HG03097 (cell line): ENCODE measurements around the gene N4BP2L1.
"Not testable (repeated sequence)": the region's sequence is repeated elsewhere in the genome, so short reads cannot be mapped to it uniquely, and the experiment has no call there.

ENCODE experiments used
- ATAC-seq: cut with Tn5 transposase; IDR thresholded peaks from one replicate; pipeline ENCODE4 v1.9.1; 2021; ENCODE audit not compliant: unreplicated experiment, low FRiP score

The N4BP2L1 gene

GRCh38 chr13:32391101-32391619 lies 36.8 kb downstream of the N4BP2L1 start:
- ATAC-seq, result no peak

DNA sequence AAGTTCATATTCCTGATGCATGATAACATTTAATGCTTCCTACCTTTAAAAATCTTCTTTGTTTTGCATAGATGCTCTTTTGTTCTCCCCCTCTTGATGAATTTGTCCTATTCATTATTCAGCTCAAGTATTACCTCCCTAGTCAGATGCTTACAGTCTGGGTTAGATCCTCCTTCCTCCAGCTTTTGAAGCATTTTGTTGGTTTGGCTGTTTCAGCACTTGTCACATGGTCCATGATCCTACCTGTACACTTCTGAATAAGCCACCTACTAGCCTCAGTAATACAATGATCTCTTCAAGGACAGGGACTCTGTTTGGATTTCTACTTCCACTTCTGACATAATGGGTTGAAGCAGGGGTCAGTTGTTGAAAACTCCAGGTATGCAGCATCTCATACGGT lies 37.4 kb downstream of the N4BP2L1 start:
- ATAC-seq, result no peak

- peak; percentile 56 for ATAC-seq
Measured at GRCh38 chr13:32390048-32390447, 37.9 kb downstream of the N4BP2L1 start.

DNA sequence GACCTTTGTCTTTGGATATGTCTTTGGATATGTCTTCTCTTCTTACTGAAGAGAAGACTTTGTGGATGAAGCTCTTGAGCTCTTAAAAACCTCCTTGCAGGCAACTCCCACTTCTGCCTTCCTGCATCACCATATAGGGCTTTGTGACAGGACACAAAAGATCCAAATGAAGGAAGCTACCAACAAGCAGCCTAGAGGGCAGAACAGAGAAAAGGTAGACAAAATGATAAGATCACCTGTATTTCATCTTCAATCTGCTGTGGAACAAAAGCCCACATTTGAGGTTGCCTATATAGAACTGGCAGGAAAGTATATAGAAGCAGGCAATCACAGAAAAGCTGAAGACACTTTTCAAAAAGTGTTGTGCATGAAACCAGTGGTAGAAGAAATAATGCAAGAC lies 42.5 kb downstream of the N4BP2L1 start:
- ATAC-seq, result no peak

DNA sequence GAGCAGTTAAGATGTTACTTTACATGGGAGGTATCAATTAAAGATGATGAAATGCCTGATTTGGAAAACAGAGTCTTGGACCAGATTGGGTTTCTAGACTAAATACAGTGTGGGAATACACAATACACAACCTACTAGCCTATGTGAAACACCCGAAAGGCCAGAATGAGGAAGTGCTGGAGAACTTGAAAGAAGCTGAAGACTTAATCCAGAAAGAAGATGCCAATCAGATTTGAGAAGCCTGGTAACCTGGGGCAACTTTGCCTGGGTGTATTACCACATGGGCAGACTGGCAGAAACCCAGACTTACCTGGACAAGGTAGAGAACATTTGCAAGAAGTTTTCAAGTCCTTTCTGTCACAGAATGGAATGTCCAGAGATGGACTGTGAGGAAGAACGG lies 43.2 kb downstream of the N4BP2L1 start:
- ATAC-seq, result no peak

GRCh38 chr13:32383836-32384618 lies 43.9 kb downstream of the N4BP2L1 start:
- no peak for ATAC-seq

DNA sequence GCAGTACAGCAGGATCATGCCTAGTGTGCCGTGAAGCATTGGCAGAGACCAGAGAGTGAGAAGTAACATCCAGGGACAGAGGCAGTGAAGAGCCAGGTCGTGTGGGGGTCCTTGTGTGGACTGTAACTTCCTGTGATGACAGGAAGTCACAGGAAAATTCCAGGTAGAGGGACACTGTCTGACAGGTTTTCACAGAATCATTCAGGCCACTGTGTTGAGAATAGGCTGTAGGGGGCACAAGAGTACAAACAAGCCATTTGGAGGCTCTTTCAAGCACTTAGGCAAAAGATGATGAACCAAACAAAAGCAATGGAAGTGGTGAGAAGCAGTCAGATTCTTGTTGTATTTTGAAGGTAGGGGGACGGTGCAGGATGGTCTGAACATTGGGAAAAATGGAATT lies 46.4 kb downstream of the N4BP2L1 start:
- ATAC-seq, result no peak

DNA sequence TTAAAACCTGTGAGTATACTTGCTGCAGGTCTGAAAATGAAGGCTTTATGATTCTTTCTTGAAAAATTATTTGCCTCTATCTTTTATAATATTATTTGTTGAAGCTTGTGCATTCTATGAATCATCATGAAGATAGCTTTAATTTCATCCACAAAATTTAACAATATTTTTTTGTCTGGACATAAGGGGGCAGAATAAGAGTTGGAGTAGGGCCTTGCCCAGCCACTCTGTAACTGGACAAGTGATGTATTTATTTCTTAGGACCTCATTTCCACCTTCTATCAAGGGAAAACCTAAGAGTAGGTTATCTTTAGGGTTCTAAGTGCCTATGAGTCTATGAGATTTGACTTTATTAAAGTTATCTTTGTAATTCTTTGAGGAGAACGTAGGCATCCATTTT lies 49.9 kb downstream of the N4BP2L1 start:
- no peak for ATAC-seq

GRCh38 chr13:32376642-32377415 lies 51.1 kb downstream of the N4BP2L1 start:
- ATAC-seq, result no peak

DNA sequence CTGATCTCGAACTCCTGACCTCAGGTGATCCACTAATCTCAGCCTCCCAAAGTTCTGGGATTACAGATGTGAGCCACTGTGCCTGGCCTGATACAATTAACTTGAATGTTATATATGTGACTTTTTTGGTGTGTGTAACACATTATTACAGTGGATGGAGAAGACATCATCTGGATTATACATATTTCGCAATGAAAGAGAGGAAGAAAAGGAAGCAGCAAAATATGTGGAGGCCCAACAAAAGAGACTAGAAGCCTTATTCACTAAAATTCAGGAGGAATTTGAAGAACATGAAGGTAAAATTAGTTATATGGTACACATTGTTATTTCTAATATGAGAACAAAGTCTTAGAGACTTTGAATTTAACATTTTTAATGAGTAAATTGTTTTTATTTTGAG lies 57.1 kb downstream of the N4BP2L1 start:
- ATAC-seq, result no peak

DNA sequence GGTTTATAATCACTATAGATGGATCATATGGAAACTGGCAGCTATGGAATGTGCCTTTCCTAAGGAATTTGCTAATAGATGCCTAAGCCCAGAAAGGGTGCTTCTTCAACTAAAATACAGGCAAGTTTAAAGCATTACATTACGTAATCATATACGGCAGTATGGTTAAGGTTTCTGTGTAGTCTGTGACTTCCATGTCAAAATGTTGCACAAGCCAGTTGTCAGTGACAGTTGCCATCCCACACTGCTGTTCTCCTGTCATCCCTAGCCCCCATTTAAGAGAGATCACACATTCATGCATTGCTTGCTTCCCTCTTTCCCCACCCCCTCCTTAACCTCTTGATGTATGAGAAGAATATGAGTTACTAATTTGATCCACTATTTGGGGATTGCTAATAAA lies 65.4 kb downstream of the N4BP2L1 start:
- ATAC-seq, result no peak

GRCh38 chr13:32355935-32356334 lies 72.0 kb downstream of the N4BP2L1 start:
- not testable (repeated sequence) for ATAC-seq

- no peak for ATAC-seq
Measured at GRCh38 chr13:32354040-32354439, 73.9 kb downstream of the N4BP2L1 start.

GRCh38 chr13:32350839-32351441 lies 77.0 kb downstream of the N4BP2L1 start:
- ATAC-seq, result not testable (repeated sequence)
